ENCODE measurements around the gene ASB3.
"Not testable (repeated sequence)": the region's sequence is repeated elsewhere in the genome, so short reads cannot be mapped to it uniquely, and the experiment has no call there.

The ASB3 gene

GRCh38 chr2:53786352-53786704 lies 425 bp downstream of the ASB3 start:
- peak in 1 of 2 experiments; percentile 42 for DNase-seq

- no peak for DNase-seq
These were observed 1.4 kb downstream of the ASB3 start for GRCh38 chr2:53785366-53785765.

- no peak for DNase-seq
These were observed 2.3 kb downstream of the ASB3 start for GRCh38 chr2:53784436-53784835.

- DNase-seq: no peak
These were observed 4.1 kb downstream of the ASB3 start for GRCh38 chr2:53782676-53783075.

- DNase-seq: no peak
These were observed 6.7 kb downstream of the ASB3 start for GRCh38 chr2:53780056-53780455.

- peak; percentile 27 to 28 for DNase-seq
These were observed 8.1 kb downstream of the ASB3 start for GRCh38 chr2:53778536-53779162.

- no peak for DNase-seq
These were observed 9.6 kb downstream of the ASB3 start for GRCh38 chr2:53777134-53777533.

GRCh38 chr2:53770264-53770663 lies 16.5 kb downstream of the ASB3 start:
- DNase-seq: no peak

GRCh38 chr2:53769318-53769945 lies 17.3 kb downstream of the ASB3 start:
- no peak for DNase-seq

GRCh38 chr2:53768242-53768542 lies 18.6 kb downstream of the ASB3 start:
- peak in 1 of 2 experiments; percentile 18 for DNase-seq

- peak; percentile 75 to 89 for DNase-seq
These were observed 19.1 kb downstream of the ASB3 start, which contains the start of gene CHAC2 for GRCh38 chr2:53767405-53768241. CHAC2 (plus strand) TSS chr2:53767804; CDS start chr2:53767887, 83 bp downstream.

GRCh38 chr2:53765767-53766166 lies 21.0 kb downstream of the ASB3 start:
- no peak for DNase-seq

- not testable (repeated sequence) for DNase-seq
These were observed 29.5 kb downstream of the ASB3 start for GRCh38 chr2:53757206-53757605.

- no peak for DNase-seq
These were observed 30.1 kb downstream of the ASB3 start for GRCh38 chr2:53756644-53757043.

GRCh38 chr2:53755121-53755520 lies 31.6 kb downstream of the ASB3 start:
- no peak for DNase-seq

GRCh38 chr2:53753041-53753440 lies 33.7 kb downstream of the ASB3 start:
- no peak for DNase-seq

- DNase-seq: no peak
These were observed 34.4 kb downstream of the ASB3 start for GRCh38 chr2:53752385-53752784.

GRCh38 chr2:53751728-53752127 lies 35.0 kb downstream of the ASB3 start:
- DNase-seq: no peak

GRCh38 chr2:53750041-53750768 lies 36.5 kb downstream of the ASB3 start:
- DNase-seq: no peak

GRCh38 chr2:53744395-53745065 lies 42.2 kb downstream of the ASB3 start:
- DNase-seq: no peak

- peak; percentile 10 to 56 for DNase-seq
These were observed 46.6 kb downstream of the ASB3 start for GRCh38 chr2:53740170-53740569.

GRCh38 chr2:53739032-53739431 lies 47.7 kb downstream of the ASB3 start:
- DNase-seq: peak in 1 of 2 experiments; percentile 15

GRCh38 chr2:53737091-53737490 lies 49.7 kb downstream of the ASB3 start:
- no peak for DNase-seq

Measured in AML-193 (cell line).